RPMI7951 (cell line): ENCODE measurements around the gene ATP6V0C. TPM values are rescaled to one million over a fixed set of nuclear protein-coding genes. Genes with fewer than 3 reads are reported as not detected.

Experiments
- DNase-seq: peaks from one replicate; pipeline ENCODE4 v3.0.0-alpha.2; 2012; ENCODE audit warnings: low read depth
- total RNA-seq: library from RNA; depleted of rRNA; stranded (reverse); fragments of >200 nt; shearing (Covaris generic); gene quantifications from 2 replicates; pipeline ENCODE4 v1.2.3, GENCODE V29; 2014

ATP6V0C gene
- total RNA-seq, 1 experiment from 2014 or later = 30.0 TPM

DNA sequence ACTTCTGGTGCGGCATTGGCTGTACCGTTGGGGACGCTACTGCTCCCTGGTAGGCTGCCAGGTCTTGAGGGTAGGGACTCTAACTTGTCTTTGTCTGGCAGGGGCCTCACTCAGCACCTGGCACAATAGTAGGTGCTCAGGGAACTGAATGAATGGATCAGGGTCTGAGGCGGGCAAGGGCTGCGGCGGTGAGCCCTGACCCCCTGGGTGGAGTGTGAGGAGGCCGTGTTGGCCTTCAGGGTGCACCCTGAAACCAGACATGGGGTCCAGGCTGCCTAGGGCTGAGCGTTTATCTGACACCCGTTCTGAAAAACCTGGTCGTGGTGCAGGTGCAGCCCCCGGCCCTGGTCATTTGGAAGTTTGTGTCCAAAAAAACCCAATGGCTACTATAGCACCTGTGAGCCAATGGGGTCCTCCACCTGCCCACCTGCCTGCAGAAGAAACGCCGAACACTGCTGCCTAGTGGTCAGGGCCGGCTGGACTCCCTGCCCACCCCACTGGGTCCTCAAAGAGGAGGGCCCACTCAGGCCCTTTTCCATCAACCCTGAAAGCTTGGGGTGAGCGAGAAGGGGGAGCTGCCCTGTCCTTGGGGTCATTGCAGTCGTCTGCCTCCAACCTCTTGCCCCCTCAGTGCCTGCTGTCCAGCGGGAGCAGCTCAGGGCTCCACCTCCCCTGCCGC, 4.9 kb upstream of the ATP6V0C start:
- DNase-seq = no peak

GRCh38 chr16:2511128-2511800, 2.5 kb upstream of the ATP6V0C start:
- no peak for DNase-seq

GRCh38 chr16:2511996-2512734, 1.6 kb upstream of the ATP6V0C start:
- no peak for DNase-seq

DNA sequence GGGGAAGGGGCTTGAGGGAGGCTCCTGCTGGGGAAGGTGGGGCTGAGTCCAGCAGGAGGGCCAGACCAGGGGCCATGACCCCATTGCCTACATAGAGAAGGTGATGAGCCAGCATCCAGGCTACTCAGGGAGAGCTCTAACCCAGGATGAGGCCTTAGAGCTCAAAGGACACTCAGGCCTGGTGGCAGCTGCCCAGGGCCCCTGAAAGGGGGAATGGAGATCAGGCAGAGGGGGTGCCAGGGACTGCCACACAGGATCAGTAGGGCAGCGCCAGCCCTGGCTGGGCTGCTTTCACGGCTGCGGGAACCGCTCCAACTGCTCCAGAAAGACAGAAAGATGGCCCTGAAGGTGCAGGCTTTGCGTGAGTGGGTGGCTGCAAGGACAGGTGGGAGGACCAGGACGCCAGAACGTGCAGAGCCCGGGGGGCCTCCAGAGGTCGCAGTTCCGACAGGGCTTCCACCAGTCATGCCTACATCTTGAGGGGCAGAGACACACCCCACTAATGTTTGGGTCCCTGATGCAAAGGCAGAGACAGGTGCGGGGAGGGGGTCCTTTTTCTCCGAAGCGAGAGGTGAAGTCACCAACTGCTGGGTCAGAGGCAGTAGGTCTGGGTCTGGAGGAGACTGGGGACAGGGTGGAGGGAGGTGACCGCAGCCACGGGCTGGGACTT, 882 bp upstream of the ATP6V0C start:
- DNase-seq = no peak

- no peak for DNase-seq
These were observed 804 bp downstream of the ATP6V0C start for GRCh38 chr16:2514333-2515179.

DNA sequence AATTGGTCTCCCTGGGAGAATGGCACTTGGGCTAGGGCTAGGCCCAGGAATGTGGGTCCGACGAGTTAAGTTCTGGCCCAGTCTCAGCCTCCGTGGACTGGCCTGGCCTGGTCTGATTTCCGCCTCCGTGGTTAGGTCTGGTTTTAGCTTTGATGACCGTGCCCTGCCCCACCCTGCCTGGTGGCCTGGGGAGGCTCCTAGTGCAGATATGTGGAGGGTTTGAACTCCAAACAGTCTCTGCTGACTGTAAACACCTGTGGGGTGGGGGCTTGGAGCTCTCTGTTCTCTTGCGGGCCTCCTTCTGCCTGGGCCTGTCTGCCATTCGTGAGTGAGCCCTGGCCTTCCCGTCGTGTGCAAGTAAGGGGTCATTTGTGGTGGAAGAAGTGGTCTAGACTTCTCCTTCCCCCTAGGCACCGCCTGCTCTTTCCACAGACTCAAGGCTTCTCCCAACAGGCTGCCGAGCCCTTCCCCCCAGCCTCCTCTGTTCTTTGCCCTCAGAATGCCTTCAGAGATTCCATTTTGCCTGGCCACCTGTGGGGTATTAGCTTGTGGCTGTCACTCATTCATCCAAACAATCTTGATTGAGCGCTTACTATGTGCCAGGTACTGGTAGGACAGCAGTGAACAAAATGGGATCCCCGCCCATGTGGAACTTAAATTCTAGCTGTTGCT, 1.6 kb downstream of the ATP6V0C start:
- DNase-seq = no peak

DNA sequence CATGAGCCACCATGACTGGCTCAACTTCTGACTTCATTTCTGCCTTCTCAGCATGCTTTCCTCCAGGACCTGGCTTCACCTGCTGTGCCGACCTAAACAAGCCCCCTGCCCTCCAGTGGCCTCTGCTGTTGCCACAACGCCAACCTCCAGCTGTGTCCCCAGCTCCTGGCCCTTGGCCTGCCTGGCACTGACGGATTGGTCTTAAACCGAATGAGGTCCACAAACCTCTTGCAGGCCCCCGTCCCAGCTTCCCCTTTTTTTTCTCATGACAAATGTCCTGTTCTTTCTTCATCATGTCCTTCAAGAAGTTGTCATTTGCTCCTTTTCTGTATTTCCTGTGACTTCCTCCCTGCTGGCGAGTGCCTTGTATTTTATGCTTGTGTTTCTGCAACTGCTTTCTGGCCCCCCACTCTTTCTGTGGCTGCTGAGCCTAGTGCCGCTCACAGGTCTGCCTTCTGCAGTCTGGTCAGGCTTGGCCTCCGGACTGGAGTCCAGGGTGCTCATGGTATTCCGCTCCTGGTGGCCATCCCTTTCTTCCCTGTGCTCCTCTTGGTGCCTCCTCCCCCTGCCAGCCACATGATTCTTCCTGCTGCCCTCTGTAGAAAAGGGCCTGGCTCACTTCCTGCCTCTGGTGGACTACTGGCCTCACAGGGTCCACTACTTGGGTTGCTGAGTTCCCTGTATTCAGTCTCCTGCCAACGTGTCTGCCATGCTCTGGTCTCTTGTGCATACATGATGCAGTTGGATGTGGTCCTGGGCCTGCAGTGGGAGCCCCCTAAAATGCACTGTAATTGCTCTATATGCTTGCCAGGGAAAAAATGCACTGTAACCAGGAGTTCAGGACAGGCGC, 2.9 kb downstream of the ATP6V0C start:
- no peak for DNase-seq

DNA sequence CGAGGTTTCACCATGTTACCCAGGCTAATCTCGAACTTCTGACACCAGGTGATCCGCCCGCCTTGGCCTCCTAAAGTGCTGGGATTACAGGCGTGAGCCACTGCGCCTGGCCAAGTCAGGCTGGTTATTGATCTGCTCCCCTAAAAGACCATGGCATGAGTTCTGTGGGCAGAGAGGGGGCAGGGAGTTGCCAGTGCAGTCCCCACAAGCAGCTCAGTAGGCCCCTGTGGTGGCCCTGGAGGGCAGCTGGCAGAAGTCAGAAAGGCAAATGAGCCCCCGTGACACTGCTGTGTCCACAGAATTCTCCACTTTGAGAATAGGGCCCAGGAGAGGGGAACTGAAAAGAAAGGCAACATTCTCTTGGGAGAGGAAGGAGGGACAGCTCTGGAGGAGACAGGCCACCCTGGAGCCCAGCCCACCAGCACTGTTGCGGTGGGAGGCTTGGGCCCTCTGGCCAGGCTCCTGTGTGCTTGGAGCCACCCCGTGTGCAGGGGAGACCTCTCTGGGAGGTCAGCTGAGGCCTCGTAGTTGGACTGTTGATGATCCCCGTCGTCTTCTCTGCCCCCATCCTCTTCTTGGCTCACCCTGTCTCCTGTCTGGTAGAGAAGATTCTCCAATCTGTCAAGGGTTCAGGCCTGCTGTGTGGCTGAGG, 4.3 kb downstream of the ATP6V0C start:
- DNase-seq = no peak

DNA sequence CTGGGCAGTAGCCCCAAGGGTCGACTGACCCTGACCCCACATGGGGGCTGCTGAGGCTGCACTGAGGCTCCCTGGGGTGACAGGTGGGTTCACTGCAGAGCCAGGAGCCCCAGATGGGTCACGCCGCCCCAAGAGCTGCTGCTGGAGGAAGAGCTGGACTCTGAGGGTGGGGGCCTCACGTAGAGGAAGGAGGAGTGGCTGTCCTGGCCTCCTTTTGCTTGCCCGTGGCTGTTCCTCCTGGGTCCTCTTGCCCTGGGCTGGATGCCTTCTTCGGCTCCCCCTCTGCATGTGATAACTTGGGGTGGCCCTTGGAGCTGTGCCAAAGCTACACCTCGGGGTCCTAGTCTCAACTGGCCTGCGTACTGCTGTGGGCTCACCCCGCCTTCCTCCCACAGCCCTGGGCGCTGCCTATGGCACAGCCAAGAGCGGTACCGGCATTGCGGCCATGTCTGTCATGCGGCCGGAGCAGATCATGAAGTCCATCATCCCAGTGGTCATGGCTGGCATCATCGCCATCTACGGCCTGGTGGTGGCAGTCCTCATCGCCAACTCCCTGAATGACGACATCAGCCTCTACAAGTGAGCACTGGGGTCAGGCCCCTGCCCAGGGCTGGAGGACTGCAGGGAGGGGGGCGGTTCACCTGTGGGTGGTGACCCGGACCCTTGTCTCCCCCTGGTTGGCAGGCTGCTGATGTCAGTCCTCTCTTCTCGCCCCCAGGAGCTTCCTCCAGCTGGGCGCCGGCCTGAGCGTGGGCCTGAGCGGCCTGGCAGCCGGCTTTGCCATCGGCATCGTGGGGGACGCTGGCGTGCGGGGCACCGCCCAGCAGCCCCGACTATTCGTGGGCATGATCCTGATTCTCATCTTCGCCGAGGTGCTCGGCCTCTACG, 5.3 kb downstream of the ATP6V0C start:
- no peak for DNase-seq

- no peak for DNase-seq
These were observed 5.9 kb downstream of the ATP6V0C start for GRCh38 chr16:2519711-2520080.

GRCh38 chr16:2520097-2520783, 6.5 kb downstream of the ATP6V0C start, which contains the start of gene AMDHD2:
TSS of gene AMDHD2 (plus strand) at chr16:2520371. CDS start at chr16:2520459, 88 bp downstream.
- DNase-seq = peak; percentile 89

GRCh38 chr16:2520784-2521531, 7.2 kb downstream of the ATP6V0C start:
- DNase-seq = no peak

DNA sequence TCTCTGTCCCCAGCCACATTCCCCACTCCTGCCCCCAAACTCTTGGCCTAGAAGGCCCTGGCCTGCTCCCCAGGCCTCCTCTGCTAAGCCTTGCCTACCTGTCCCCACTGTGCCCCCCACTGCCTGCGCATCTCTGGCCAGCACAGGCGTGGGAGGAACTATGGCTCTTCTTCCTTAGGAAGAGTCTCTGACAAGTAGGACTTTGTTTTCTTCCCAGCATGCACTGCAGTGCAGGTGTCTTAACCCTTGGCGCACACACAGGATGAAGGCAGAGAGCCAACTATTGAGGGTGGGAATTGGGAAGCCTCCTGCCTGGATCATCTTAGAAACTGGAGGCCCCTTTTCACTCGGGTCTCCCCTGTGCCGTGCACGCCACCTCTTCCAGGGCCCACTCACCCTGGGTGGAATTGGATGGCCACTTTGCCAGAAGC, 10.1 kb downstream of the ATP6V0C start:
- DNase-seq = no peak

DNA sequence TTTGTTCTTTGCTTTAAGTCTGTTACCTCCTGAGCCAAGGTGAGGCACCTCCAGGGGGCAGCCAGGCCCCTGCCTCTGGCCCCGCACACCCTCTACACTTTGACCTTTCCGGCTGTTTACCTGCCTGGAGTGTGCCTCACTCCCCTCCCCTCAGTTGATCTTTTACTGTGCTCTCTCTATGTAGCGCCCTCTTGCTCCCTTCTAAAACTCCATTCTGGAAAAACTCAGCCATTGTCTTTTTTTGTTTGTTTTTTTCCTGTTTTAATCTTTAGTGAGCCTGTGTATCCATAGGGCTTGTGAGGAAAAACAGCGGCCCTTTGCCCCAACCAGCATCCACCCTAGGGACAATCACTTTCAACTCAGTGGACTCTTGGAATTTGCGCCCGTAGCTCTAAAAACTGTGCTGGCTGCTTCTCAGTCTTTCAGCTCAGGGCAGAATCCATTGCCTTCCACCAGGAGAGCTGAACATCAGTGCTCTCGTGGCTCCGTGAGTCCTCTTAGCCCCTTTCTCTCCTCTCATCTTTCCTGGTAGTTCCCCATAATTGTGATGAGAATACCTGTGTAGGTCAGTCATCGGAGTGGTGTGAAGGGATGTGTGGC, 10.7 kb downstream of the ATP6V0C start:
- DNase-seq = no peak

DNA sequence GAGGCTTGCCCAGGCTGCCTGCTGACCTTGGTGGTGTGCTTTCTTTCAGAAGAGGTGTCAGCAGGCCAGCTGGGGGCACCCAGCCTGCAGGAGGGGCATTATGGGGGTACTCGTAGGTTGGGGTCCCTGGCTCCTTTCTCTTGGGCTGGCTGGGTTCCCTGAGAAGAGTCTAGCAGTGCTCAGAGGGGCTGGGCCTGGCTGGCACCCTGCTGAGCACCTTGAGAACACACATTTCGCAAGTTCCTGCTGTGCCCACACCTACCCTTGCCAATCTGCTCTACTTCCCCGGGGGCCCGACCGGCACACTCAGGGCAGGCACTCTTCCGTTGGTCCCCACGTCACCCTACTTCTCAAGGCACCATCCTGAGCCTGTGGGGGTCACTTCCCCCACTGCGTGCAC, 12.4 kb downstream of the ATP6V0C start:
- DNase-seq = no peak

- no peak for DNase-seq
These were observed 13.5 kb downstream of the ATP6V0C start for GRCh38 chr16:2527071-2527783.
